DMS114 treated with DMSO at 0.1 percent for 48 hours (cell line): ENCODE results near the gene HIPK2.

Source experiments
- DNase-seq: peaks from one replicate; lab custom pipeline; 2025; ENCODE audit not compliant: unreplicated experiment; lab: John Stamatoyannopoulos, UW

Gene HIPK2

DNA sequence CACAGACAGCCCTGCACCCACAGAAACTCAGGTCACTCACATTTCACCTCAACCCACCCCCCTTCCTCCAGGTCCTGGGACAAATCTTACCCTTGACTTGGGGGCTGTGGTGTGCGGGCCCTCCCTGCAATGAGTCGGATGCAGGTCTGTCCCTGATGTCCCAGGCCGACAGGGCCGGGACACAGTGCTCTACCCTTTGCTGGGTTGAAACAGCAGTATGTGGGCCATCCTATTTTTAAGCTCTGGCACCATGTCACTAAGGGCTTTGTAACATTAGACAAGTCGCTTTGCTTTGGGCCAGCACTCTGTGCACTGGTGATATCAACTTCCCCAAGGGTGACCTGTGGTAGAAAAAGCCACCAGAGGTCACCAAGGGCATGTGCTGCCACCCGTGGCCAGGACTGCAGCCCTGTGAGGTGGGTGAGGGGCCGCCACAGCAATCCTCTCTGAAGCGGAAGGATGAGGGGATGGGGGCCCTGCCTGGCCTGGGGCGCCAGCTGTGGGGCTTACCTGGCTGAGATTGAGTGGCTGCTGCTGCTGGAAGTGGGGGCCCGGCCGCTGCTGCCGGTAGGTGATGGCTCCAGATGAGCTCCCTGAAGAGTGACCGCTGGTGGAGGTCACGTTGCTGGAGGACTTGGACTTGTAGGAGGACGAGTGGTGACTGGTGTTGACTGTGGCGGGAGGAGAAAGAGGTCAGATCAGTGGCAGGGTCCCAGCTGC, 203.0 kb downstream of the HIPK2 start:
- no peak for DNase-seq

DNA sequence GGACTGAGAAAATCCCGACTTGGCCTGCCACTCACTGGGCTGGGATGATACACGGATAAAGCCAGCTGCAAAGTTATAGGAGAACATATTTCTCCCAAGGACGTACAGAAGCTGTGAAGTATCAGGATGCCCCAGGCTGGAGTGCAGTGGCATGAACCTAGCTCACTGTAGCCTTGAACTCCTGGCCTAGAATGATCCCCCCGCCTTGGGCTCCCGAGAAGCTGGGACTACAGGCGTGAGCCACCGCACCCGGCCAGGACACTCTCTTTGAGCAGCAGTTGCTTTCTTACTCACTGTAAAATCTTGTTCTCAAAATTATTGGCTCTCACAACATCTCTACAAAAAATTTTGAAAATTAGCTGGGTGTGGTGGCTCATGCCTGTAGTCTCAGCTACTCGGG, 203.9 kb downstream of the HIPK2 start:
- DNase-seq = no peak

DNA sequence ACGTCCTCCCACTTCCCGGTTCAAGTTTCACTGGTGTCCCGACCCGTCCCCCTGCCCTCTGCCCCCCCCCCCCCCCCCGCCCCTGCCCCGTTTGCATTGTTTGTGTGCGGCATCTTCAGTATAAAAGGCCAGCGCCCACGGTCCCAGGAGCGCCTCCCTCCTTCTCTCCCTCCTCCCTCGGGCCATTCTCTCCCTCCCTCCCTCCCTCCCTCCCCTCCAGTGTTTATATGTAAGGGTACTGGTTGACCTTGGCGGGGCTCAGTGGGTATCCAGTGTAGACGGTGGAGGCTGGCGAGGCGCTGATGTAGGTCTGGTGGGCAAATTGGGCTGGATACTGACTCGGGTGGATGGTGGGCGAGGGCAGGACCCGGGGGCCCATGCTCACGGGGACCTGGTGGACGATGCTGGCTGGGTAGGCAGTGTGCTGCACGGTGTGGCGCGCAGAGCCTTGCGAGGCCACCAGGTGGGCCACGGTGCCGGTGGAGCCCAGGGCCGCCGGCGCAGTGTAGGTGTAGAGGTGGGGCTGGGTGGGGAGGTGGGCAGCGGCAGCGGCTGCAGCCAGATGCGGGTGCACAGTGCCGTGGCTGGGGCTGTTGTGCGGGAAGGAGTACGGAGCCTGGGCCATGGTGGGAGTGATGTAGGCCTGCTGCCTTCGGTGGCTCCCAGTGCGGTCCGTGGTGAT, 205.0 kb downstream of the HIPK2 start:
- DNase-seq = no peak

DNA sequence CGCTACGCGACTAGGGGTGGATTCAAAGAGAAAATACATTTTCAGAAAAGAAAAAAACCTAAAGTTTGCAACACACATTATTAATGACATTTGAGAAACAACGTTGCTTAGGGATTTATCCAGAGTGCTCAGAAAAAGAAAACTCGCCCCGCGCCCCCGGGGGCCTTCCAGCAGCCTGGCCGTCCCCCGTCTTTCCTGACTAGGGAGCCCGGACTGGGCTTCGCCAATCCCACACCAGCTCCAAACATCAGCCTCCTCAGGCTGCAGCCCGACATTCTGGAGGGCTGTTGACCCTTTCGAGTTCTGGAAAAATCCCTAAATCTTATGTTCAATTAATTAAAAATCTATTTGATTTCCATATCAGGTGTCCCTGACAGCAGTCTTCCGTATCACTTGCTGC, 205.7 kb downstream of the HIPK2 start:
- DNase-seq = no peak

DNA sequence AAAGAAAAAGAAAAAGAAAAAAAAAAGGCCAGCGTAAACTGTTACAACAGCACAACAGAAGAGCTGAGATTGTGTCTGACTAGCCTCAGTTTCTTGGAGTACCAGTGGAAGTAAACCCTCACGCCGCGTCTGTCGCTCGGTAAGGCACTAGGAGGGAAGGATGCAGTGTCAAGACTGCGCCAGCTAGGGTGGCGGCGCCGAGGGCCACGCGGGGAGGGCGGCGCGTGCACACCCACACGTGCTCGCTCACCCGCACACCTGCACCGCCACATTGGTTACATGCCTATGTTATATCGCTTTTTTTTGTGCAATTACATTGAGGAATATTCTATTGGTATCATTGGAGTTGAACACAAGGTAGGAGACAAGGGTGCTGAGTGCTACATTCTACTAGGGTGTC, 206.1 kb downstream of the HIPK2 start:
- no peak for DNase-seq

DNA sequence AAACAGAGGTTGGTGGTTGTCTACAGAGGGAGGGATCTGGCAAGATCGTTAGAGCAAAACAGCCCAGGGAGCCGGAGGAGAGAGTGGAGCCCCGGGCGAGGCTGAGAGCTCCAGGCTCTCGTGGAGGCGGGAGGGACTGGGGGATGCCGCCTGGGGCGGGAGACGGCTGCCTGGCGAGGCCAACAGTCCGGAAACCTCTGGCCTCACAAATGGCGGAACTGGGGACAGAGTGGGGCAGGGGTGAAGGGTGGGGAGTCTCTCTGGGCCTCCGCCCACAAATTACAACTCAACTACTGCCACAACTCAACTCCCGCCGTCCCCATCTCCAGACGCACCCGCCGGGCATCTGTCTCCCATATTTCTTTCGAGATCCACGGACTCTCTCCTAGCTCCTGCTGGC, 206.6 kb downstream of the HIPK2 start:
- DNase-seq = no peak

DNA sequence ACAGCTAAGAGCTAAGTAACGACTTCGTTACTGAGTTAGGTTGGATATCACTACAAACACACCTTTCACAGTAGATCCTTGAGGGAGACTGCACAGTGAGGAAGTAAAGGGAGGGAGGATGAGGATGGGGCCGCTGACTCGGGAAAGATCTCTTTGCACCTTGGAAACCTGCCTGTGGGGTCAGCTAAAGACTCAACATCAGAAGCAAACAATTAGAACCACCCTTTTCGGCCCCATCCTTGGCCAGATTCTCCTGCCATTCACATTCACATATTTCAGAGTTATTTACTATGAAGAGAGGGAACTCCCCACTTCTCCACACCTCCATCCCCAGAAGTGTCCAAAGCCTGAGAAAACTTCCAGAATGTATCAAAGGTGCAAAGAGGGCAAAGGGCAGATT, 207.2 kb downstream of the HIPK2 start:
- no peak for DNase-seq

DNA sequence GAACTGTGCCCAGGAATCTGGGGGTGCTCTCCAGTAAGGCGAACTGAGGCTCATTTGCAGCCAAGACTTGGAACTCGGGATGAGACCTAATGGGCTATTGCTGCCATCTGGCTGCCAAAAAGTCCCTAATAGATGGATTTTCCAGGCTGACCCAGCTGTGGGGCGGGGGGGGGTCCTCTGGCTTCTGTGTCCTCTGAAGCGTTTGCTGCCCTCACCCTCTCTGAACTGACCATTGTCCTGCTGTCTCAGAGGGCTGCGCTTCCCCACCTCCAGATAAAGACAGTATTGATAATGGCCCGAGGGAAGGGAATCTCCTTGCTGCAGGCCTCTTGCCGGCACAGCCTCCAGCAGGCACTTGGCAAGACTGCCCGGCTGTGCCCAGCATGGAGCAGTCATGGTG, 207.7 kb downstream of the HIPK2 start:
- DNase-seq = no peak

DNA sequence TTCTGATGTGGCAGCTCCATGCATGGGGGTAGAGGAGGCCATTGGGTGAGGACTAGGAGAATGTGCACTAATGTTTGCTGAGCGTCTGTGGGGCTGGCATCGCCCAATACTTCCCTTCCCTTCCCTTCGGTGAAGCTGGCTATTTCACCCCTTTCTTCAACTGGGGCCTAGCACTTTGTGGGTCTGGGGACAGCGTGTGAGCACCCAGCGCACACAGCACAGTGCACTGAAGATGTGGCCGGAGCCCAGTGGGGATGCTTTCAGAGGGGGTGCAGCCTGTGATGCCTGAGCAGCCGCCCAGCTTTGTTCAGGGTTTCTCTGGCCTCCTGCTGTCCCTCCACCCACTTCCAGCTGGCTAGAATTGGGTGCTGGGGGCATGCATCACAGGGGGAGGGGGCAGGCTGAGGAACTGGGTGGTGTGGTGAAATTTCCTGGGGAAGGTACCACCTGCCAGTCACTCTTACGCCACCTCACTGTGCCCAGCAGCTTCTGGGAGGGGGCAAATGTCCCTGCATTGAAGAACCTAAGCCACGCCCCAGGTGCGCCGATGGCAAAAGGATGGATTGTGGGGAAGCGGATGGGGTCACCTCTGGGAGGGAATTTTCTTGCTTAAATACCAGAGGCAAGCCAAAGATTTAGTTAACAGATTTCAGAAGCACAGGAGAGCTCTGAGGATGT, 208.8 kb downstream of the HIPK2 start:
- DNase-seq = no peak

DNA sequence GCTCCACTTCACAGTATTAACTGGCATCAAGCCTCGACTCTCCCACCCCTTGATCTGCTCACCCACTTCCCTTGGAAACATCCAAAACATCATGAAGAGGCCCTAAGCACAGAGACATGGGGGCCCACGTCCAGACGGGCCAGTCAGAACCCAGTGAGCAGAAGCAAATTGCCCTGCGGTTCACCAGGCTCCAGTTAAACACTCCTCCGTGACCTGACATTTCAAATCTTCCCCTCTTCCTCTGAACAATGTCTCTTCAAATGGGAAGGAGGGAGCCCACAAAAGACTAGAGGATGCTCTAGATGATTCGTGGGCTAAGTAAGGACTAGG, 209.5 kb downstream of the HIPK2 start:
- DNase-seq = no peak

DNA sequence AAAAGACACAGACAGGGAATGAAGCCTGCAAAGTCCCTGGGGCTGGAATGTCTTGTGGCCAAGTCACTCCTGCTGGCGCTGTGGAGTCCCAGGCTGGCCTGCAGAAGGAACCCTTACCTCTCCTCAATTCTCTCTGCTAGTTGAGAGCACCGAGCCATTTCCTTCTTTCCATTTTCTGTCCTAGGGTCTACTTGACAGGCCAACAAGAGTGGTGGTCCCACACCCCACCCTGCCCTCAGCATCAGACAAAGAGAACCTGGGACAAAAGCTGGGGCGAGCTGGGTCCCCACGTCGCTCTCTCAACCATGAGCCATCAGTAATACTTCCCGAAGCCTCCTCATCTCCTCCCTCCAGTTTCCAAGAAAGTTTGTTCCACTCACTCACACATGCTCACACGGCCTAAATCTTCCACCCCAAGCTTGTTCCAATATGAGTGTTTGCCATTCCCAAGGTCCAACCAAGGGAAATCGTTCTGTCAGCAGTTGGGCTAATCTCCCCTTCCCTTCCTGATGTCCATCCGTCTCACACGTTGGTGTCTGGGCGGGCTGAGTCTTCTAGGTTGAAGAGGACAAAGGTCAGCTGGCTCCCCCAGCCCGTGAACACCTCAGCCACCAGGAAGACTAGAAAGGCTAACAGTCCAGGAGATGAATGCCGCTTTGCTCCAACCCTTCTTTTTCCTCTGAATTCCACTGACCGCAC, 210.0 kb downstream of the HIPK2 start:
- DNase-seq = no peak

DNA sequence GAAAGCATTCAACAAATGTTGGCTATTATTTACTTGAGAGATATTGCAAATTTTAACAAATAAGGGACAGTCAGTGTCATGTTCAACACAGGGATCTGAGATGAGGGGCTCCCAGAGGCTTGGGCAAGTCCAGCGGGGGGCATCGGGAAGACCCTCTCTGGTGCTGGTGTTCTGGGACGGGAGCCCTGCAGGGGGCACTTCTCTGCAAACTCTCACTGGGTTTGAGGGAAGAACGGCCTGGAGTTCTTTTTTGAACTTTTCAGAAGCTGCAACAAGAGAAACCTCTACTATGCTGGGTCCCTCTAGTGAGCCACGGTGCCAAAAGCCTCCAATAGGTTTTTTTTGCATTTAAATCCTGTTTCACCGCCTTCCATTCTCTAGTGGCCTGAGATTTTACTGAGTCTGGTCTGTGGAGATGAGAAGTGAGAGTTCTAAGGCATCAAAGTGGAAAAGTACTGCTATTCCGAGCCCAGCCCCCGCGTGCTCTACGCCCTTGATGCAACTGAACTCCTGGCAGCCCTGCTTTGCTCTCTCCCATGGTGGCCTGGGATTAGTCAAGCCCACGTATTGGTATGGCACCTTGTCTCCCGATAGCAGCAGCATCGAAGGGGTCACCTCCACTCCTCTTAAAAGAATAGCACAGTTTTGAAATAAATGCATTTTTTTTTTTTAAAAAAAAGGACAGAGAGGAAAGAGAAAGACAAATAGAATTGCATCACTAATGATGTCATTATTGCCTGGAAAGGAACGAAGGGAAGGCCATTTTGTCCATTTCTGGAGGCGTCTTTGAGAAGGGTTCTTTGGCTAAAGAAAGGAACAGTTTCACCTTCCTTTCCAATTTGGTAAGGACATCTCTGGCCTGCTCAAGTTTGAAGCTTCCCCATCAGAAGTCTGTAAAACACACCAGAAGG, 210.8 kb downstream of the HIPK2 start:
- no peak for DNase-seq

DNA sequence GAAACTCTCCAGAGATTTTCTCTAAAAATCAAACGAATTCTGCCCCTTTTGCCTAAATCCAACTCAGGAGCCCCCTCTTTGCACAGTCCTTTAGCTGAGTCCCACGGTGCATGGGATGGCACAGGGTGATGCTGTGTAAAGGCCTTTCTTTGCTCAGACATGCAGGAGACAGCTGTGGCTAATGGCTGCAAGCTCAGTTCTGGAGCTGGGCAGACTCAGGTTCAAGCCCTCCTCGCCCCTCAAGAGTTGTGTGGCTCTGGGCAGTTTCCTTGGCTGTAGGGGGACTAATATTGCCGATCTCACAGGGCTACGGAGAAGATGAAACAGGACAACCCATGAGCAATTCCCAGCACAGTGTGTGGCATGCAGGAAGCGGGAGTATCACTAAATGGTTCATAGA, 211.7 kb downstream of the HIPK2 start:
- no peak for DNase-seq

DNA sequence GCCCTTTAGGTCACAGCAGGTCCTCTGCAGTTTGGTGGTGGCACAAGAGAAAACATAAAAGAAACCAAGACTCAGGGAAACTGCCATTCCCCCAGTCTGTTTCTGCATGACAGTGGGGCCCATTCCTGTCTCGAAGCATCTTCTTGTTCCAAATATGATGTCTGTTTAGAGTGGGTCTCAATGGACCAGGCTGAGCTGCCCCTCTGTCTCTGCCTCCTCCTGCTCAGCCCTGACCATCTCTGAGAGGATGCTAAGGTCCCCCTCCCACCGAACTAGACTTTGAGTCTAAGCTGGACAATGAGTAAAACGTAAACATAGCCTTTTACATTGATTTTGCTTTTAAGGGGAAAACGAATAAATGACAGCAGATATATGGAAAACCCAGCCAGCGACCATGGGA, 213.9 kb downstream of the HIPK2 start:
- DNase-seq = no peak

DNA sequence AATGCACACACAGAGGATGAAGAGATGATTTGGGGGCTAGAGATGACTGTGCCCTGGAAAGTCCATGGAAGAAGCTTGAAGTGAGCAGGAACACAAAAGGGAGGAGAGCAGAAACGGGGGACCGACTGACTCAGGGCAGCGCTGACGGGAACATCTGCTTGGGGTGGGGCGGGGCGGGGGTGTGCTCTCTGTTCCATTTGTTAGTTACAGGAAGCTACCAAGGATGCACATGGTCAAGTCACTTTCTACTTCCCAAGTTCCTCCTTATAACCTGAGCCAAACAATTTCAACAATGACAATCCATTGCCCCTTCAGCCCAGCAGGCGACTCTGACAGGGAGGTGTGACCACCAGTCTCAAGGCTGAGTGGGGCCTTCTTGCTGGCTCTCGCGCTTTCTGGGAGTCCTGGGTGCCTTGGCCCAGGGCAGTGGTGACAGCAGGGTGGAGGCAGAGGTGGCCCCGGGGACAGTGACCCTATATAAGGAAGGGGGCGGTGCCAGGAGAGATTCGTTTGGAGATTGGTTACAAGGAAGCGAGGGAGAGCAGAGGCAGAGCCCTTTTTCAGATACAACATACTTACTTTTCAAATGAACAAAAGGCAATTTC, 214.7 kb downstream of the HIPK2 start:
- no peak for DNase-seq

DNA sequence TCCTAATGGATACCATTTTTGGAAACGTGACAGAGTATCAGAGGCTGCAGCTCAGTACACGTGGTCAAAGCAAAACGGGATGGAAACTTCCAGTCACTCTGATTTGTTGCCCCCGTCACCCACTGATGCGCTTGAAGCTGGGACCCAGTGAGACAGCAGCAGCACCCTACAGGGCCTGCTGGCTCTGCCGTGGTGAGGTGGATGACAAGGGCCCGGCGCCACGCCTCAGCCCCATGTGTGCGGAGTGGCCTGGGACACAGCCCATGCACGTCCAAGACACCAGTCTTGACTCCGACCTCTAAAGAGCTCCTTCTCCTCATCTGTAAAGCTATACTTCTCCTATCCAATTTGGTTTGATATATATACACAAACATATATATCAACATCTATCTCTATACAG, 215.3 kb downstream of the HIPK2 start:
- DNase-seq = no peak

DNA sequence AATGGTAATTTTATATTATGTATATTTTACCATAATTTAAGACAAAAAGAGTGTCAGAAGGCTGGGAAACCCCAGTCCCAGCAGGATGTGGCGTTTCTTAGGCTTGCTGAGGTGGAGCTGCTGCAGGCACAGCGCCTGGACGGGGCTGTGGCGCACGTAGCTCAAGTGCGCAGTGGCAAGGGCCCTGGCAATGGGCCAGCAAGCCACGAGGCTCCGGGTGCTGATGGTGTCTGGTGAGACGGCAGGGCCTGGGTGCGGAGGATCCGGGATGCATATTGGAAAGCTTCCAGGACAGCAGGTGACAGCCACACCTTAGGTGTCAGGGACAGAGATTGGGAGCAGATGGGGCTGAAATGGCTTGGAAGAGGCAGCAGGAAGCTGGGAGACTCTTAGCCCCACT, 217.1 kb downstream of the HIPK2 start:
- no peak for DNase-seq

DNA sequence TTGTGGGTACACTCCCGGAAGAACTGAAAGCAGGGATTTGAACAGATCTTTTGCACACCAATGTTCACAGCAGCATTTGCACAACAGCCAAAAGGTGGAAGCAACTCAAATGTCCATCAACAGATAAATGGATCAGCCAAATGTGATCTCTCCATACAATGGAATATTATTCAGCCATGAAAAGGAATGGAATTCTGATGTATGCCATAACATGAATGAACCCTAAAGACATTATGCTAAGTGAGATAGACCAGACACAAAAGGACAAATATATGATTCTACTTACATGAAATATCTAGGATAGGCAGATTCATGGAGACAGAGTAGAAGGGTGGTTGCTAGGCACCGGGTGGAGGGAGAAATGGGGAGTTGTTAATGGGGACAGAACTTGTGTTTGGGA, 217.6 kb downstream of the HIPK2 start:
- DNase-seq = no peak

DNA sequence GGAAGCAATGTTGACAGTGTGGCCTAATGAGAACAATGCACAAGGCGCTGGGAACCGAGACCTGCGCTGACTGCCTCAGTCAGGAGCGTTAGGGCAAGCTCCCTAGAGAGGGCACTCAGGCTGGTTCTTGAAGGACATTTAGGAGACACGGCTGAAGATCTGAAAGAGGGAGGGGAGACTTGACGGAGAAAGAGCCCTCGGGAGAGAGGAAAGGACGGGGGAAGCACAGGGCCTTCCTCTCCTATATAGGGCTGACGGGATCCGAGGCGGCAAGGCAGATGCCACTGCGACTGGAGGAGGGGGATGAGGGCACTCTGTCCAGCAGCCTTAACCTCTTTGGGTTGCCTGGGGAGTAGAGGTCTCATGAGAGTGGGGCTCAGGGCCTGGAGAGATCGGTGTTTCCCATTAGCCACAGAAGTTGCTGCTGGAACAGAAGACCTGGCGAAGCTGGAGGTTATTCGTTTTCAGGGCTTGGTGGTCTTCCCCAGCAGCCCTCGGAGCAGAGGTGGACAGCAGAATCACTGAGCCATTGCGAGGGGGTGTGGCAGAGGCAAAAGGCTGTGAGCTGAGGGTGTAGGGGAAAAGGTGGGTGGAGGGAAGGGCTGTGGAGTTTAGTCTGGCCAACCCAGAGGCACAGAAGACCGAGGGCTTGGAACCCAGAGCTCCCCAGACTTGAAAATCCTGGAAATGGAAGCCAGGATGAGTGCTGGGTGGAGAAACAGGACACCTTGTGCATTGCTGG, 218.3 kb downstream of the HIPK2 start:
- no peak for DNase-seq
